ENCODE data around the gene IL16. TPM values are rescaled to one million over a fixed set of nuclear protein-coding genes. Genes with fewer than 3 reads are reported as not detected.

Gene IL16
- total RNA-seq, 1 donor from 2014 or later = 0.05 TPM

DNA sequence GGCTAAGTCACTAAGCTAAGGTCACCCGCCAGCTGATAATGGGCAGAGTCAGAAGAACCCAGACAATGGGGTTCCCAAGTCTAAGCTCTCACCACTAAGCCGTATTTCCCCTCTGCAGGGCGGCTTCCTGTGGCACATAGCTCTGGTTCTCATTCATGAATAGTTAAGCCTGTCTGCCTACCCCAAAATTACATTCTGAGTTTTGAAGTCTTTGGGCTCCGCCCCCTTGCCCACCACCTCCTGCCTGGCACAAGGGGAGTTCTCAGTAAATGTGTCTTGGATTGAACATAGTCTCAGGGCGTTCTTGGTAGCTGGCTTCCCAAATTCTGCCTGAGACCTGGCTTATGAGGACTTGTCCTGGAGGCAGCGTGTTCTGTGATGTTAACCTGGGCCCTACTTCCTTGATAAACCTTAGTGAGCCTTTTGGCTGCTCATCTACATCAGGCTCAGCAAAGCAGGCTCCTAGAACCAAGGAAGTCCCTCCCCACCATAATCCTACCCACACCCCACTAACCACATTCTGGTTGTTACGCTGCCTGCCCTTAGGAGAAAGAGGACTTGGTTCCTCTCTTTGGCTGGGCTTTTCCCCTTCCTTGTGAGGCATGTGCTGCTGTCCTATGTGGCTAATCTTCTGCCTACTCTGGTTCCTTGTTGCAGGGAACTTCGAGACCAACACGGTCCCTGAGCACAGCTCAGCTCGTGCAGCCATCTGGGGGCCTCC, 72.4 kb downstream of the IL16 start:
- H3K4me1 Mint-ChIP-seq = peaks cover 22% of the 10 kb centered on the region
- no peaks in the 10 kb centered on the region for H3K9me3 Mint-ChIP-seq
- H3K36me3 Mint-ChIP-seq (ENCODE audit: low read depth) = no peaks in the 10 kb centered on the region
- H3K27ac Mint-ChIP-seq (ENCODE audit: unreplicated experiment) = no peak overlapping the region
- TF ChIP-seq CTCF (conservative IDR thresholded peaks at IDR 0.05) = no peak
- no peaks in the 10 kb centered on the region for H3K27me3 Mint-ChIP-seq (ENCODE audit: low read depth)
- no peak for DNase-seq (ENCODE audit: low read depth, low spot score)
- no peak overlapping the region for H3K4me3 Mint-ChIP-seq

- Mint-ChIP-seq H3K4me3 (no peak overlapping the region), H3K27ac (ENCODE audit: unreplicated experiment) (no peak overlapping the region), H3K27me3 (ENCODE audit: low read depth) (no peaks in the 10 kb centered on the region), H3K4me1 (peaks cover 30% of the 10 kb centered on the region), H3K9me3 (peaks cover 2% of the 10 kb centered on the region), H3K36me3 (ENCODE audit: low read depth) (no peaks in the 10 kb centered on the region)
- no peak for TF ChIP-seq CTCF (conservative IDR thresholded peaks at IDR 0.05)
- no peak for DNase-seq (ENCODE audit: low read depth, low spot score)
Measured at GRCh38 chr15:81270188-81270587, 73.5 kb downstream of the IL16 start.

DNA sequence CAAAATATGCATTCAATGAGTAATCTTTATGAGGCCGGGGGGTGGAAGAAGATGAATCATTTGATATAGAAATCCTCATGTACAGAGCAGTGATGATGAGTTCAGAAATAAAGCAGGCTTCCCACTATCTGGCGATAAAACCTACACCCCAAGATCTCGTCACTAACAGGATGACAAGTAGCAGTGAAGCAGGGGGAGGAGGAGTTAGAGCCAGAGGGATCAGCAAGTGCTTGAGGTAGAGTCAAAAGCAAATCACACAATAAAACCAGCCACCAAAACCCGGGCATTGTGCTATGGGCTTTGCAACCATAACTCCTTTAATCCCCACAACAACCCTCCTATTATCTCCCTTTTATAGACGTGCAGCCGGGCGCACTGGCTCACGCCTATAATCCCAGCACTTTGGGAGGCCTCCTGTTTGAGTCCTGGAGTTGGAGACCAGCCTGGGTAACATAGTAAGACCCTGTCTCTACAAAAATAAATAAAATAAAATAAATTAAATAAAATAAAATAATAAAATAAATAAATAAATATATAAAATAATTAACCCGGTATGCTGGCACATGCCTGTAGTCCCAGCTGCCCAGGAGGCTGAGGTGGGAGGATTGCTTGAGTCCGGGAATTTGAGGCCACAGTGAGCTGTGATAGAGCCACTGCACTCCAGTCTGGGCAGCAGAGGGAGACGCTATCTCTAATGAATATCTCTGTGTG, 74.3 kb downstream of the IL16 start:
- DNase-seq (ENCODE audit: low read depth, low spot score) = no peak
- no peaks in the 10 kb centered on the region for H3K36me3 Mint-ChIP-seq (ENCODE audit: low read depth)
- no peak overlapping the region for H3K4me3 Mint-ChIP-seq
- peaks cover 30% of the 10 kb centered on the region for H3K4me1 Mint-ChIP-seq
- H3K9me3 Mint-ChIP-seq = peaks cover 2% of the 10 kb centered on the region
- TF ChIP-seq CTCF (conservative IDR thresholded peaks at IDR 0.05) = no peak
- no peak overlapping the region for H3K27ac Mint-ChIP-seq (ENCODE audit: unreplicated experiment)
- no peaks in the 10 kb centered on the region for H3K27me3 Mint-ChIP-seq (ENCODE audit: low read depth)

GRCh38 chr15:81271761-81272644, 75.3 kb downstream of the IL16 start:
- H3K27me3 Mint-ChIP-seq (ENCODE audit: low read depth) = no peaks in the 10 kb centered on the region
- H3K27ac Mint-ChIP-seq (ENCODE audit: unreplicated experiment) = no peak overlapping the region
- peaks cover 25% of the 10 kb centered on the region for H3K4me1 Mint-ChIP-seq
- H3K9me3 Mint-ChIP-seq = peaks cover 5% of the 10 kb centered on the region
- peaks cover 2% of the 10 kb centered on the region for H3K36me3 Mint-ChIP-seq (ENCODE audit: low read depth)
- DNase-seq (ENCODE audit: low read depth, low spot score) = no peak
- TF ChIP-seq CTCF (conservative IDR thresholded peaks at IDR 0.05) = no peak
- no peak overlapping the region for H3K4me3 Mint-ChIP-seq

GRCh38 chr15:81273200-81273599, 76.5 kb downstream of the IL16 start:
- H3K27me3 Mint-ChIP-seq (ENCODE audit: low read depth) = no peaks in the 10 kb centered on the region
- no peak for DNase-seq (ENCODE audit: low read depth, low spot score)
- H3K4me3 Mint-ChIP-seq = no peak overlapping the region
- TF ChIP-seq CTCF (conservative IDR thresholded peaks at IDR 0.05) = no peak
- H3K4me1 Mint-ChIP-seq = peaks cover 25% of the 10 kb centered on the region
- H3K9me3 Mint-ChIP-seq = peaks cover 11% of the 10 kb centered on the region
- peaks cover 9% of the 10 kb centered on the region for H3K36me3 Mint-ChIP-seq (ENCODE audit: low read depth)
- peak overlapping the region; percentile 75 for H3K27ac Mint-ChIP-seq (ENCODE audit: unreplicated experiment)

Data from neural crest cell (in vitro differentiated cells).